Measurements from ENCODE around the gene C1GALT1.
A peak's percentile ranks its signal among the peaks of the same experiment; 100 is the strongest.
"Not testable (repeated sequence)": the region's sequence is repeated elsewhere in the genome, so short reads cannot be mapped to it uniquely, and the experiment has no call there.

The C1GALT1 gene

GRCh38 chr7:7169296-7169695 is 13.0 kb upstream of the C1GALT1 start:
- no peak for DNase-seq (ENCODE audit: low spot score)

DNA sequence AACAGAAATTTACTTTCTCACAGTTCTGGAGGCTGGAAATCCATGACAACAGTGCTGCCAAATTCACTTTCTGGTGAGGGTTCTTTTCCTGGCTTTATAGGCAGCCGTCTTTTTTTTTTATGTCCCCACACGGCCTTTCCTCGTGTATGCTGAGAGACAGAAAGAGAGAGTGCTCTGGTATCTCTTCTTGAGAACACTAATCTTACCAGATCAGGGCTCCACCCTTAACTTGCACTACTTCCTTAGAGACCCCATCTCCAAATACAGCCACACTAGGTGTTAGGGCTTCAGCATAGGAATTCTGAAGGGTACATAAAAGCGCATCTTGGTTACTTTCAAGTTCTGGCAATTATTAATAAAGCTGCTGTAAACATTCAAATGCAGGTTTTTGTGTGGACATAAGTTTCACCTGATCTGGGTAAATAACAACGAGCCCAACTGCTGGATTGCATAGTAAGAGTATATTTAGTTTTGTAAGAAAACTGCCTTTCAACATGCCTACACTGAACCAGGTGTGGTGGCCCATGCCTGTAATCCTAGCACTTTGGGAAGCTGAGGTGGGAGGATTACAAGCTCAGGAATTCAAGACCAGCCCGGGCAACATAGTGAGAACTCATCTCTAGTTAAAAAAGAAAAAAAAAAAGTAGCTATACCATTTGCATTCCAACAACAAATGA is 8.2 kb upstream of the C1GALT1 start:
- no peak for DNase-seq (ENCODE audit: low spot score)

DNA sequence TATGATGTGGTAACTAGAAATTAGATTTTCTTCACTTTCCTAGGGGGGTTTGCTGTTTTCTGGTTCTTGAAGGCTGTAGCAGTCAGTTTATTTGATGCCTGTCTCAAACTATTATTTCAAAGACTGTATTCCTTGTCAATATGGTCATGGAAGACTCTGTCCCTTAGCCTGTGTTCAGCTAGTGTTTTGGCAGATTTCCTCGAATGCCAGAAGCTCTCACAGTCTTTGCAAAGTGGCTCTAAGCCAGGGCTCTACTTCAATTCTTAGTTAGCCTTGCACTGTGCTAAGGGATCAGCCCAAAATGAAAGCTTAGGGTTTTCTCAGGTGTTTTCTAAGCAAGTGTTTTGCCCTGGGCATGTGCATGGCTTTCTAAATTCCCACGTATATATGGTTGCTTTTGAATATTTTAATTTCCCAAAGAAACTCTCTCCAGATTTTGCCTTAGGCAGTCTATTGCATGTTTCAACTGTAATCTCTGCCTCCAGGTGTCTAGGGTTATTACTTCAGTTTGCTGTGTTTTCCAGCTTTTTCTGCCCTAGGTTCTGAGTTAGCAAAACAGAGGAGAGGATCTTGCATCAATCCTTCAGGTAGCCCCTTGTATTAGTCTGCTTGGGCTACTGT is 7.2 kb upstream of the C1GALT1 start:
- DNase-seq (ENCODE audit: low spot score): no peak

- DNase-seq (ENCODE audit: low spot score): peak; percentile 91
These were observed 5.8 kb upstream of the C1GALT1 start for GRCh38 chr7:7176406-7177043.

DNA sequence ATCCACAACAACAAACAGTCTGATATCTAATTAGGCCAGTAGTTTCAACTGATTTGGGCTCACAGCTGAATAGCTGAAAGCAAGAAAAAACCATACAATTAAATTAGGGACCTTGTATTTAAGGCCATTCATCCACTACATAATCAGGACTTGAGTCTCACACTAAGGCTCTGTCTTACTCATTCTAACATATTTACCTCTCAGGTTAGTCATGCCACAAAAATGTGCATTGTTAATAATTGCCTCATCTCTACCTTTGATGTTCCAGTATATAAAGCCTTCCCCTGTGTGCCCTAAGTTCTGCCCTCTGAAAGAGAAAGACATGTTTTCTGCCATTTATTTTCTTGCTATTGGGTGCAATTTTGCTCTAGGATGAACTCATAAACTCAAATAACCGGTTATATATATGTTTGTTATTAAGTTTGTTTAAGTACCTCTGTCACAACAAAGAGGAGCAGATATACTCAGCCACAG is 5.3 kb upstream of the C1GALT1 start:
- DNase-seq (ENCODE audit: low spot score): peak; percentile 100

GRCh38 chr7:7178081-7178480 is 4.3 kb upstream of the C1GALT1 start:
- no peak for DNase-seq (ENCODE audit: low spot score)

DNA sequence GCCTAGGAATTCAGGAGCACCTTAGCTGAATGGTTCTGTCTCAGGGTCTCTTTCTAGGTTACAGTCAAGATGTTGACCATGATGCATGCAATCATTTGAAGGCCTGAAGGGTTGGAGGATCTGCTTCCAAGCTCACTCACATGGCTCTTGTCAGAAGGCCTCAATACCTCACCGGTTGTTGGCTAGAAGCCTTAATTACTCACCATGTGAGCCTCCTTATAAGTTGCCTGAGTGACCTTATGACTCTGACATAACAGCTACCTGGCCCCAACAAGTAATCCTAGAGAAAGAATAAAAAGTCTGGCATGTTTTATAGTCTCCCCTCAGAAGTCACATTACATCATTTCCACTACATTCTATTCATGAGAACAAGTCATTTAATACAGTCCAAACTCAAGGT is 3.4 kb upstream of the C1GALT1 start:
- DNase-seq (ENCODE audit: low spot score): no peak

GRCh38 chr7:7180725-7181449 is 1.5 kb upstream of the C1GALT1 start:
- no peak for DNase-seq (ENCODE audit: low spot score)

- peak; percentile 89 for DNase-seq (ENCODE audit: low spot score)
These were observed 707 bp upstream of the C1GALT1 start for GRCh38 chr7:7181519-7182155.

DNA sequence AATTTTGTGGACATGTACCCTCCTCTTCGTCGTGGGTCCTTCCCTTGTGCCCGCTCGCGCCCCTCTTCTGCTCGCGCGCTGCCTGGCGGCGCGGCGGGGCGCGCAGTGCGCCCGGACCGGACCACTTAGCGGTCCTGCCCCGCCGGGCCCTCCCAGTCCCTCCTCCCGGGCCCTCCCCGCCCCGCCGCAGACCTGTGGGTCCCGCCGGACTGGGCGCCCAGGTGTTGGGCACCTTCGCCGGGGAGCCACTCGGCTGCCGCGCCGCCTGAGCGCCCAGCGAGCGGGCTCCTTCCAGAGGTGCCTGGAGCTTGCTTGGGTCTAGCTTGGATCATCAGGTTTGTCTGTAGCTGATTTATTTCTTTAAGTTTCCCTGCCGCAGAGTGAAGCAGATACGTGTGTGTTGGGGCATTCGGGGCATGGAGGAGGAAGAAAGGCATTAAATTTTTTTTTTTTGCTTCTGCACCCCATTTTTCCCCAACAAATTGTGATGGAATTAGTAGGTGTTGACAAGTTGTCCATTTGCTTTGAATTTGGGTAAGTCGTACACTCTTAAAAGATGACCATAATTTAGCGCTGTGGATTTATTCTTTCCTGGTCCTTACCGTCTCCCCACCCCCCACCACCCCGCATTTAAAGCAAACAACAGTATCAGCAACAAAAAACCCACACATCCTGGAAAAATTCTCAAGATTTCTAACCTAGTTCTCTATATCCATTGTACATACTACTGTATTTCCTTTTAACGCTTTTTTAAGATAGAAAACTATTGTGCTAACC is 905 bp downstream of the C1GALT1 start:
- peak; percentile 71 for DNase-seq (ENCODE audit: low spot score)

DNA sequence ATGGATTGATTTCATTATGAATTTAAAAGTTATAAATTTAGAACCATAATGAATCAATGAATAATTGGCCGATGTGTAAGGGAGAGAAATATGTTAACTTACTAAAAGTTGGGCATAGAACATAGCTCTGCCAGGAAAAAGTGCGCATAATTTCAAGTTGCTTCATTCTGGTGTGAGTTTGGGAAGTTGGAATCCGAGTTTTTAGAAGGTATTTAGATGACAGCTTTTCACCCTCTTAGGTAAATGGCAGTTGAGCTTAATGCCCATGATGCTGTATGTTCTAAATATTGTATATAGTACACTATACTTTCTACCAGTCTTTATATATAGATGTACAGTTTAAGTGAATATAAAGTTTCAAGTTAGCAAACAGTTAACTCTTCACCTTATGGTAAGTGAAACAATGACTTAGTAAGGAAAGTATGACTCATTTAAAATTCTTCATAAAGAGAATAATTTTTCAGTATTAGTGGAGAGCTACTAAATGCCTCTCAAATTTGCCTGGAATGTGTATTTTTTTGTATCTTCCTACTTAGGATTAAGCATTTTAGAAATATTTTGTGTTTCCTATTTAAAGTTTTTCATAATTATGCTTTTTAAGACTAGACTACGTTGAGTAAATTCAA is 1.6 kb downstream of the C1GALT1 start:
- DNase-seq (ENCODE audit: low spot score): peak; percentile 35

DNA sequence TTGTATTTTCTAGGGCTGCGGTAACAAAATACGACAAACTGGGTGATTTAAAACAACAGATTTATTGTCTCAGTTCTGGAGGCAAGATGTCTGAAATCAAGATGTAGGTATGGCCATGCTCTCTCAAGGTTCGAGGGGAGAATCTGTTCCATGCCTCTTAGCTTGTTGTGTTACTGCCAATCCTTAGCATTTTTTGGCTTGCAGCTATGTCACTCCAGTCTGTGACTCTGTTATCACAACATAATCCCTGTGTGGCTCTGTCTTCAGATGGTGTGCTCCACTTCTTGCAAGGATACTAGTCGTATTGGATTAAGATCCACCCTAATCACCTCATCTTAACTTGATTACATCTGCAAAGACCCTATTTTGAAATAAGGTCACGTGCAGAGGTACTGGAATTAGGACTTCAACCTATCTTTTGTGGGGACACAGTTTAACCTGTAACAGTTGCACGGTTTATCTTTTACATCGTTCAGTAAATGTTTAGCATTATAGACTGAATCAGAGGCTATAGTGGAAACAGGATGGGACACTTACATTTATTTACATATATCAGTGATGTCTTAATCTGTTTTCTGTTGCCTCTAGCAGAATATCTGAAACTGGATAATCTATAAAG is 3.1 kb downstream of the C1GALT1 start:
- DNase-seq (ENCODE audit: low spot score): no peak

- no peak for DNase-seq (ENCODE audit: low spot score)
These were observed 5.7 kb downstream of the C1GALT1 start for GRCh38 chr7:7188091-7188490.

DNA sequence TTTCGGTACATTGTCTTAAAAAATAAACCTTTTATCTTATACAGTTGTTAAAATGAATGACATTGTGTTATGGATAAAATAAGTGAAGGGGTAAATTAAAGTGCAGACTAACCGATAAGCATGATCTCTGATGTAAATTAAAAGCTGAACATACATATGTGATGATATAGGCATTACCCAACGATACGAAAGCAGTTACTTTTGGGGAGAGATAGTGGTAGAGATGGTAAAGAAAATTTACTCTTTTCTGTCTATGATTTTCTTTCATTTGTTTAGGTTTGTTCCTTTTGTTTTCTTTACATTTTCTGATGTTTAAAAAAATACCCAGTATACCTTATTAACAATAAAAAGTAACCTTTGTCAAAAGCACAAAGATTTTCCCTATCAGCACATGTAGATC is 6.4 kb downstream of the C1GALT1 start:
- DNase-seq (ENCODE audit: low spot score): no peak

DNA sequence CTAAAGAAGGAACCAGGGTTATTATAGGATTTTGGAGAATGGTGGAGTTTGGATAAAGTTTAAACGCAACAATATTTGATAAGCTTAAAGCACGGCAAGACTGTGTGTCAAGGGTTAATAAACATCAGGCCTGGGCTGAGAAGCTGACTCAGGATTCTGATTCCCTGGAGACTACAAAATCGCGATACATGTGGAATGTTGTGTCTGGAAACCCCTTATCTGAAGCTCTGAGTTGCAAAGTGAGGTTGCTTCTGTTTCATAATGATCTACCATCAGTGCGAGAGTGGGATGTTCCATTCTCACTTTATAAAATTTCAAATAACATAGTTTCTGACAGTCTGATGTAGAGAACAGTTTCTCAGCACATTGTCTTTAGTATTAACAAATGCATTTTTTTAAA is 7.8 kb downstream of the C1GALT1 start:
- DNase-seq (ENCODE audit: low spot score): no peak

- no peak for DNase-seq (ENCODE audit: low spot score)
These were observed 8.8 kb downstream of the C1GALT1 start for GRCh38 chr7:7191137-7191536.

DNA sequence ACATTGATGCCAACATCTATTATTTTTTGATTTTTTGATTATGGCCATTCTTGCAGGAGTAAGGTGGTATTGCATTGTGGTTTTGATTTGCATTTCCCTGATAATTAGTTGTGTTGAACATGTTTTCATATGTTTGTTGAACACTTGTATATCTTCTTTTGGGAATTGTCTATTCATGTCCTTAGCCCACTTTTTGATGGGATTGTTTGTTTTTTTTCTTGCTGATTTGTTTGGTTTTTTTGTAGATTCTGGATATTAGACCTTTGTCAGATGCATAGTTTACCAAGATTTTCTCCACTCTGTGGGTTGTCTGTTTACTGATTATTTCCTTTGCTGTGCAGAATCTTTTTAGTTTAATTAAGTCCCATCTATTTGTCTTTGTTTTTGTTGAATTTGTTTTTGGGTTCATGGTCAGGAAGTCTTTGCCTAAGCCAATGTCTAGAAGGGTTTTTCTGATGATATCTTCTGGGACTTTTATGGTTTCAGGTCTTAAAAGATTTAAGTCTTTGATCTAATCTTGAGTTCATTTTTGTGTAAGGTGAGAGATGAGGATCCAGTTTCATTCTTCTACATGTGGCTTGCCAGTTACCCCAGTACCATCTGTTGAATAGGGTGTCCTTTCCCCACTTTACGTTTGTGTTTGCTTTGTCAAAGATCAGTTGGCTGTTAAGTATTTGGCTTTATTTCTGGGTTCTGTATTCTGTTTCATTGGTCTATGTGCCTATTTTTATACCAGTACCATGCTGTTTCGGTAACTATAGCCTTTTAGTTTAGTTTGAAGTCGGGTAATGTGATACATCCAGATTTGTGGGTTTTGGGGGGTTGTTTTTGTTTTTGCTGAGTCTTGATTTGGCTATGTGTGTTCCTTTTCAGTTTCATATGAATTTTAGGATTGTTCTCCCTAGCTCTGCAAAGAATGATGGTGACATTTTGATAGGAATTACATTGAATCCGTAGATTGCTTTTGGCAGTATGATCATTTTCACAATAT is 10.7 kb downstream of the C1GALT1 start:
- not testable (repeated sequence) for DNase-seq (ENCODE audit: low spot score)

DNA sequence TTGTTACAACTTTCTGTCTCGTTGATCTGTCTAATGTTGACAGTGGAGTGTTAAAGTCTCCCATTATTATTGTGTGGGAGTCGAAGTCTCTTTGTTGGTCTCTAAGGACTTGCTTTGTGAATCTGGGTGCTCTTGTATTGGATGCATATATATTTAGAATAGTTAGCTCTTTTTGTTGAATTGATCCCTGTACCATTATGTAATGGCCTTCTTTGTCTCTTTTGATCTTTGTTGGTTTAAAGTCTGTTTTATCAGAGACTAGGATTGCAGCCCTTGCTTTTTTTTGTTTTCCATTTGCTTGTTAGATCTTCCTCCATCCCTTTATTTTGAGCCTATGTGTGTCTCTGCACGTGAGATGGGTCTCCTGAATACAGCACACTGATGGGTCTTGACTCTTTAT is 17.2 kb downstream of the C1GALT1 start:
- not testable (repeated sequence) for DNase-seq (ENCODE audit: low spot score)

DNA sequence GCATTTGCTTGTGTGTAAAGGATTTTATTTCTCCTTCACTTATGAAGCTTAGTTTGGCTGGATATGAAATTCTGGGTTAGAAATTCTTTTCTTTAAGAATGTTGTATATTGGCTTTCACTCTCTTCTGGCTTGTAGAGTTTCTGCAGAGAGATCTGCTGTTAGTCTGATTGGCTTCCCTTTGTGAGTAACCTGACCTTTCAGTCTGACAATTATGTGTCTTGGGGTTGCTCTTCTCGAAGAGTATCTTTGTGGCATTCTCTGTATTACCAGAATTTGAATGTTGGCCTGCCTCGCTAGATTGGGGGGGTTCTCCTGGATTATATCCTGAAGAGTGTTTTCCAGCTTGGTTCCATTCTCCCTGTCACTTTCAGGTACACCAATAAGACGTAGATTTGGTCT is 17.9 kb downstream of the C1GALT1 start:
- not testable (repeated sequence) for DNase-seq (ENCODE audit: low spot score)
